Cardiac septum (tissue), 1 donor: ENCODE measurements around the gene UCHL1. TPM values are rescaled to one million over a fixed set of nuclear protein-coding genes. Genes with fewer than 3 reads are reported as not detected.
"Not testable (repeated sequence)": the region's sequence is repeated elsewhere in the genome, so short reads cannot be mapped to it uniquely, and the experiment has no call there.

Experiments used
- DNase-seq: peaks from one replicate; pipeline ENCODE4 v3.0.0-alpha.2; 2020; ENCODE audit warnings: low spot score
- intact Hi-C: fragments of 100-400 bp; cut with DNase I; formaldehyde crosslinking; loops from one replicate; pipeline ENCODE4 v1.14.0; 2022
- total RNA-seq: library from RNA; stranded (reverse); fragmentation: NEBNext Ultra II Directional; extraction: Animal tissue kit (Norgen Biotek cat#: 25700); gene quantifications from one replicate; pipeline ENCODE4 v1.2.1, GENCODE V29; 2021
- donor health status: DM: no; HTN: no; CAD: no.

Gene UCHL1
- total RNA-seq, 1 donor from 2014 or later: 76.8 TPM

DNA sequence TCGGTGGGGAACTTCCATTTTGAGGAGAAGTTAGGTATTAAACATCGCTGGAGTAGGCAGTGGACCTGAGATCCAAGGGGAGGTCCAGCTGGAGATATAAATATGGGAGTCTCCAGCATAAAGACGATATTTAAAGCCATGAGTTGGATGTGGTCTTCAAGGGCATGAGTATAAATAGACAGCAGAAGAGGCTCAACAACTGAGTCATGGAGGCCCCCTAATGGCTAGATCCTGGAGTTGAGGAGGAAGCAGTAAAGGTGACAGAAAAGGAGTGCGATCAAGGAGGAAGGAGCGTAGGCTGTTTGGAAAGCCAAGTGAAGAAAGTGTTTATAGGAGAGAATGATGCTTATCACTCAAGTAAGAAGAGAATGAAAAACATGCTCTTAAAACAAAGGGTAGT, 24.3 kb upstream of the UCHL1 start:
- intact Hi-C loops: no loop called here
- no peak for DNase-seq

- intact Hi-C loops: no loop called here
- DNase-seq: no peak
Measured at GRCh38 chr4:41232856-41233255, 23.9 kb upstream of the UCHL1 start.

GRCh38 chr4:41236032-41236431, 20.7 kb upstream of the UCHL1 start:
- intact Hi-C loops: no loop called here
- no peak for DNase-seq

DNA sequence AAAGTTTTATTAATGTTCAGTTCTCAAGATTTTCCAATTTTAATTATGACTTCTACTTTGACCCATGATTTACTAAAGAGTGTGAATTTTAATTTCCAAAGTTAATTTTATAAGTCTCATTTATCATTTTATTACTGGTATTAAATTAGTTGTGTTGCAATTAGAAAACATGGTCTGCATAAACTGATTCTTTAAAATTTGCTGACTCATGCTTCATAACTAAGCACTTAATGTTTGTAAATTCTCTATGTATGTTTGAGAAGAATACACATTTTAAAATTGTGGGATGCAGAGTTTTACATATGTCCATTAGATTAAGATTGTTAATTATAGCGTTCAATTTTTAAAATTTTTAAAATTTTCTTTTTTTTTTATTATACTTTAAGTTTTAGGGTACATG, 20.2 kb upstream of the UCHL1 start:
- DNase-seq: no peak
- intact Hi-C loops: no loop called here

DNA sequence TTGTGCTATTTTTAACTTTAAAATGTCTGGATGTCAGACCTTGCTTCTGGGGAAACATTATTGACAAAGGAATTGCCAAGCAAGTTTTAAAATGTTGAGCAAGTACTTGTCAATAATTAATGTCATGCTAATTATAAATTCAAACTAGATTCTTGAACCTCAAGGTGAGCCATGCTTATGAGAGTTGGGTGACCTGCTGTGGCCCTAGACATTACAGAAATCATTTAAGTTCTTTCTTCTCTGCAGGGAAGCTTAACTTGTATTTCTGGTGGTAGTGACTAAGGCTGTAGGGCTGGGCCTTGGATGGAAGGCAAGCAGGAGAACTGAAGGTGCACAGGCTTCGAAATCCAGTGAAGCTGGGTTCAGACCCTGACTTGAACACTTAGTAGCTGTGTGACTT, 14.8 kb upstream of the UCHL1 start:
- intact Hi-C loops: no loop called here
- DNase-seq: no peak

GRCh38 chr4:41245983-41246382, 10.7 kb upstream of the UCHL1 start:
- DNase-seq: no peak
- intact Hi-C loops: no loop called here

DNA sequence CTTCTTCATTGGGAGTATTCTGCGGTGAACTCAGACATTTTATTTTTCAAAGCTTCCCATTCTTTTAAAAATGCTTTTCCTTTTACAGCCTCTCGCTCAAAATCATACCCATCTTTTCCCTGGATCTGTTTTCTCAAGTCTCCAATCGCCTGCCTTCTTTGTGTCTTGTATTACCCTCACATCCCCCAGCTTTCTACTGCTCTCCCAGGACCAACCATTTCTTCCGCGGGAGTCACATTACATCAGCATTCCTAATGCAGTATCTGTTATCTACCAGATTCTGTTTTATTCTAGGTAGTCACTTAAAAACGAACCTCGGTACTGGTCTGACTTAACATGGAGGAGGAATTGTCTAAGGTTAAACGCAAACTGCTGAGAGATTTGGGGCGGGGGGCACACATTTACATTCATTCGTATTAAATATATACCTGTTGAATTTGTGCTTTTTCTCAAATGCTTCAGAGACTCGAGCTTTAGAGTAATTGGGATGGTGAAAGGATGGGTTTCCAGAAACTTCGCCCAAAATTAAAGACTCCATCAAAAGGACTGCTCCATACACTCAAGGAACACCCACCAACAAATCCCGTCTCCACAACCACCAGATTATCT, 493 bp upstream of the UCHL1 start:
- DNase-seq: no peak
- intact Hi-C loops: loop anchor here (10.0 kb wide), 1 partner anchor 629 kb away; no protein-coding TSS in a partner anchor

DNA sequence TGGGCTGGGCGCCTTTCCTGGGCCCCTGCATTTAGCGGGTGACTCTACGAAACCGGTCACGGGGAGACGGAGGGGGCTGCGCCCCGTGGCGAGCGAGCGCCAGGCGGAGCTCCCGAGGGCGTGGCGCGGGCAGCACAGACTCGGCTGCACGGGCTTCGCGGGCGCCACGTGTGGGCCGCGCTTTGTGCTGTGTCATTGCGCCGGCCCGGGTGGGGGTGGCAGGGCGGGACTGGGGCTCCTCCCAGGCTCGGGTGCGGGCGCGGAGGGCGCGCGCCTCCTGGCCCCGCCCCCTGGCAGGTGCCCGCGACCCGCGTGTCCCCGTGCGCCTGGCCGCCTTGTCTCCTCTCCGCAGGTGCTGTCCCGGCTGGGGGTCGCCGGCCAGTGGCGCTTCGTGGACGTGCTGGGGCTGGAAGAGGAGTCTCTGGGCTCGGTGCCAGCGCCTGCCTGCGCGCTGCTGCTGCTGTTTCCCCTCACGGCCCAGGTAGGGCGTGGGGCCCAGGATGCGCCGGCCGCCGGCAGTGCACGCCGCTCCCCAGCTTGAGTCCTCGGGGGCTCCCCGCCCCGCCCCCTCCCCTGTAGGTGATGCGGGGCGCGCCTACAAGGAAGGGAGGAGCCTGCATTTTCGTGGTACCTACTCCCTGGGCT, 651 bp downstream of the UCHL1 start:
- intact Hi-C loops: loop anchor here (10.0 kb wide), 1 partner anchor 627 kb away; no protein-coding TSS in a partner anchor
- no peak for DNase-seq

DNA sequence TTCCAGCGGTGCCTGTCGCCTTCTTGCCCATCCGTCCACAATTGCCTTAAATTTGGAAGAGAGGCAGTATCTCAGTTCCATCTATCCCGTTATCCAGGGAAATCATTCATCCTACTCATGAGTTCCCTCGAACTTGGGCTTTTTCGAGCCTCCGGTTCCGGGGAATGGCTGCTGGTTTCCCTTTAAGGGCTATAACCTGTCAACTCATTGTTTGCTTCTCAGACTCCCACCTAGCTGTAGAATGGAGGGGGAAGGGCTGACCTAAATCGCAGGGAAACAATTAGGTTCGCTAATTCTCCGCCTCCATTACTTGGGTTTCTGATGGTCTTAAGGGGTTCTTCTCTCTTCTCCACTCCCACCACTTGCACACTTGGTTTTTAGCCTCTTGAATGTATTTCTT, 1.2 kb downstream of the UCHL1 start:
- no peak for DNase-seq
- intact Hi-C loops: loop anchor here (10.0 kb wide), 1 partner anchor 627 kb away; no protein-coding TSS in a partner anchor

DNA sequence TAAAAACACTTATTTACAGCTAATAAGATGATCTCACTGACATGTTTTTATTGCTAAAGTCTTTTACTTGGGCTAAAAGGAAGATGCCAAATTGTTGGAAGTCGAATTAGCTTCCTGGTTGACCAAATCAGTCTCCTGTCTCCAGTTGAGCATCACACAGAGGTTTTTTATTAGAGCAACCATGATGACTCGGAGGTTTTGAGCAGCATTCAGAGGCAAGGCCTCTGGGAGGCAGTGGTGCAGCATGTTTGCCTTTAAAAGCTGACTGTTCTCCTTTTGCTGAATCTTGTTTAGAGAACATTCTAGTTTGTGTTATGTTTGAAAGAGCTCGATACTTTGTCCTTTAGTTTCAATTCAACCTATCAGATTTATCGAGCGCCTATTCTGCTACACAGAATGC, 2.1 kb downstream of the UCHL1 start:
- intact Hi-C loops: loop anchor here (10.0 kb wide), 1 partner anchor 626 kb away; no protein-coding TSS in a partner anchor

GRCh38 chr4:41260116-41260733, 3.5 kb downstream of the UCHL1 start:
- no peak for DNase-seq
- intact Hi-C loops: no loop called here

More for the DNA sequence above, 2.1 kb downstream of the UCHL1 start:
- no peak for DNase-seq

- intact Hi-C loops: no loop called here
- DNase-seq: no peak
Measured at GRCh38 chr4:41262198-41262597, 5.5 kb downstream of the UCHL1 start.

DNA sequence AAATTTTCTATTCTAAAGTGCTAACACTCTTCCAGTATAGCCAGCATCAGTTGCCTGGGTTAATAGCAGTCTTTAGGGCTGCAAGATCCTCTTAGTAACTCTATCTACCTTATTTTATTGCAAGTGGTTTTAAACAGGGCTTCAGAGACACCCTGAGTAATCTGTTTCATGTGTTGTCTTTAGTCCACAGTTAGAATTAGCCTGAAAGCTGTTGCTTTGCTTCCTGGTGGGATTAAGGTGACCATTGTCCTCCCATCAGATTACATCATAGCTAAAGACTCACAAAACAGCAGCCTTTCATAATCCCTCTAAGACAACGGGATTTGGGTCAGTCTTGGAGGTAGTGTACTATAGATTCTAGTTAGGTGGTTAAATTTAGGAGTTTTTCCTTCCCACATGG, 7.5 kb downstream of the UCHL1 start:
- no peak for DNase-seq
- intact Hi-C loops: no loop called here

DNA sequence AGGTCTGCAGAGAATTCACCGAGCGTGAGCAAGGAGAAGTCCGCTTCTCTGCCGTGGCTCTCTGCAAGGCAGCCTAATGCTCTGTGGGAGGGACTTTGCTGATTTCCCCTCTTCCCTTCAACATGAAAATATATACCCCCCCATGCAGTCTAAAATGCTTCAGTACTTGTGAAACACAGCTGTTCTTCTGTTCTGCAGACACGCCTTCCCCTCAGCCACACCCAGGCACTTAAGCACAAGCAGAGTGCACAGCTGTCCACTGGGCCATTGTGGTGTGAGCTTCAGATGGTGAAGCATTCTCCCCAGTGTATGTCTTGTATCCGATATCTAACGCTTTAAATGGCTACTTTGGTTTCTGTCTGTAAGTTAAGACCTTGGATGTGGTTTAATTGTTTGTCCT, 11.3 kb downstream of the UCHL1 start:
- DNase-seq: no peak
- intact Hi-C loops: no loop called here

DNA sequence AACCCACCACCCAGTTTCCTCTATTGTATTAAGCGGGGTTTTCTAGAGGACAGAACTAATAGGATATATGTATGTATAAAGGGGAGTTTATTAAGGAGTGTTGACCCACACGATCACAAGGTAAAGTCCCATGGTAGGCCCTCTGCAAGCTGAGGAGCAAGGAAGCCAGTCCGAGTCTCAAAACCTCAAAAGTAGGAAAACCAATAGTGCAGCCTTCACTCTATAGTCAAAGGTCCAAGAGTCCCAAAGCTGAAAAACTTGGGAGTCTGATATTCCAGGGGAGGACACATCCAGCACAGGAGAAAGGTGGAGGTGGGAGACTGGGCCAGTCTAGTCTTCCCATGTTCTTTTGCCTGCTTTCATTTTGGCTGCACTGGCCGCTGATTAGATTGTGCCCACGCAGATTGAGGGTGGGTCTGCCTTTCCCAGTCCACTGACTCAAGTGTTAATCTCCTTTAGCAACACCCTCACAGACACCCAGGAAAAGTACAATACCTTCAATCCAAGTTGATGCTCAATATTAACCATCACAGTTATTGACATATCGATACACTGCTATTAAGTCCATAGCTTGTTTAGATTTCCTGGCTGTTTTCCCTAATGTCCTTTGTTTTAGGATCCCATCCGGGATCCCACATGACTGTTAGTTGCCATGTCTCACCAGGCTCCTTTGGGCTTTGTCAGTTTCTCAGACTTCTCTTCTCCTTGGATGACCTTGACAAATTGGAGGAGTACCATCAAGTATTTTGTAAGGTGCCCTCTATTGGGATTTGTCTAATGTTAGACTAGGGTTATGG, 12.2 kb downstream of the UCHL1 start:
- no peak for DNase-seq
- intact Hi-C loops: no loop called here

GRCh38 chr4:41269682-41270081, 13.0 kb downstream of the UCHL1 start:
- intact Hi-C loops: no loop called here

GRCh38 chr4:41275931-41276330, 19.2 kb downstream of the UCHL1 start:
- DNase-seq, intact Hi-C loops: not testable (repeated sequence)

More at GRCh38 chr4:41269682-41270081, 13.0 kb downstream of the UCHL1 start:
- no peak for DNase-seq

- DNase-seq: no peak
- intact Hi-C loops: loop anchor here (2.0 to 5.0 kb wide), 3 partner anchors 82 to 603 kb away; no protein-coding TSS in a partner anchor
Measured at GRCh38 chr4:41280010-41280409, 23.3 kb downstream of the UCHL1 start.

GRCh38 chr4:41281038-41281634, 24.4 kb downstream of the UCHL1 start:
- intact Hi-C loops: loop anchor here (2.0 to 5.0 kb wide), 3 partner anchors 81 to 602 kb away; no protein-coding TSS in a partner anchor
- no peak for DNase-seq
